RPMI7951 (cell line): ENCODE data around the gene RBM20. TPM values are rescaled to one million over a fixed set of nuclear protein-coding genes. Genes with fewer than 3 reads are reported as not detected.

Source experiments
- DNase-seq: peaks from one replicate; pipeline ENCODE4 v3.0.0-alpha.2; 2012; ENCODE audit warnings: low read depth
- total RNA-seq: library from RNA; depleted of rRNA; stranded (reverse); fragments of >200 nt; shearing (Covaris generic); gene quantifications from 2 replicates; pipeline ENCODE4 v1.2.3, GENCODE V29; 2014

The RBM20 gene
- total RNA-seq, 1 experiment from 2014 or later: 0.36 TPM

- DNase-seq: no peak
These were observed 189.9 kb downstream of the RBM20 start for GRCh38 chr10:110833941-110834628.

DNA sequence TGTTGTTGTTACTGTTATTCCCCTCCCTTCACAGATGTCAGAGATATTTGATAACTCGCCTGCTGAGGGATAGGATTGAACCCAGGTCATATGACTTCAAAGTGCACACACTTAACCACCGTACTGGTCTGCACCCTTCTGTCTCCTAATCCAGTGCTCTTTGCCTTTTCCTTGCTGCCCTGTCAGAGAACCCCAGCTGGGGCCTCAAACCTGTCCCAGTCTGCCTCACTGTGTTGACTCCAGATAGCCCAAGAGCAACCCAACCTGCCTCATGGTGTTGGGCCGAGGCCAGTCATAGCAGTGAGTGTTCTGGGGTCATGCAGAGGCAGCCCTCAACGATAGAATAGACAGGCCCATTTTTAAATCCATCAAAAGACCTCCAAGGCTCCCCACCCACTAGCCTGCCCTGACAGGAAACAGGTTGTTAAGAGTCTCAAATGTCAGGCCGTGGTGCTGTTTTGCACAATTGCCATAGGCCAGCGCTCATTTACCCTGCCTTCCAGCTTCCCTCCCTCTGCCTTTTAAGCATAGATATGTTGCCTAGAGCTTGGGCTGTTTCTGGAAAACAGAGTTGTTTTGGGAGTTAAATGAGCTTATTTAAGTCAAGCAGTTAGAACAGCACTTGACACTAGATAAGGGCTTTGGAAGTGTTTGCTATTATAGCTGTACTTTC lies 190.6 kb downstream of the RBM20 start:
- DNase-seq: no peak

DNA sequence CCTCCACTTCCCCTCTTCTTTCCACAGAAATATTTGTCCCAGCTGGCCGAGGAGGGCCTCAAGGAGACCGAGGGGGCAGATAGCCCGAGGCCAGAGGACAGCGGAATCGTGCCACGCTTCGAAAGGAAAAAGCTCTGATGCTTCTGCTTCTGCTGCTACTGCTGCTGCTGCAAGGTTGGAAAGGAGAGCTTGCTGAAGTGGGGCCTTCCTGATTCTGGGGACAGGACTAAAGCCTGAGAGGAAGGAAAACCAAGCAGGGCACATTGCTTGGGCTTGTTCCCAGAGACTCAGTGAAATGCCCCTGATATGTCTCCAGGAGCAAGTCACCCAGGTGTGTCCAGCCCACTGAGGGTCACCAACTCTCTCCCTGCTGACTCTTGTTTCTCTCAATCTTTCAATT lies 191.7 kb downstream of the RBM20 start:
- no peak for DNase-seq

DNA sequence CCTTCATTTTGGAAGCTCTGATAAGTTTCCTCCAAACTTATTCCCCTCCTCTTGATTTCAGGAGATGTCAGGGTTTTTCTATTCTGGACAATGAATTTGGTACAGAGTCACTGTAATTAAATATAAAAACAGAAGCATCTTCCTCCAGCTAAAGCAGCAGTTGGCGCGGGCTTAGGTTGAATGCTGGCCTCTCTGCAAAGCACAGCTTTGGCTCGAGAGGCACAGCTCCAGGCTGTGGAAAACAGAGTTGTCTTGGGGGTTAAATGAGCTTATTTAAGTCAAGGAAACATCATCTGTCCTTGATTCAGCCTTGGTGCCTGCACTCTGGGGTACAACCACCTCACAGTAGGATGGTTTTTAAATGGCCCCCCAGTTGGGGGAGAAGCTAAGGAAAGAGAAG lies 192.6 kb downstream of the RBM20 start:
- DNase-seq: no peak

DNA sequence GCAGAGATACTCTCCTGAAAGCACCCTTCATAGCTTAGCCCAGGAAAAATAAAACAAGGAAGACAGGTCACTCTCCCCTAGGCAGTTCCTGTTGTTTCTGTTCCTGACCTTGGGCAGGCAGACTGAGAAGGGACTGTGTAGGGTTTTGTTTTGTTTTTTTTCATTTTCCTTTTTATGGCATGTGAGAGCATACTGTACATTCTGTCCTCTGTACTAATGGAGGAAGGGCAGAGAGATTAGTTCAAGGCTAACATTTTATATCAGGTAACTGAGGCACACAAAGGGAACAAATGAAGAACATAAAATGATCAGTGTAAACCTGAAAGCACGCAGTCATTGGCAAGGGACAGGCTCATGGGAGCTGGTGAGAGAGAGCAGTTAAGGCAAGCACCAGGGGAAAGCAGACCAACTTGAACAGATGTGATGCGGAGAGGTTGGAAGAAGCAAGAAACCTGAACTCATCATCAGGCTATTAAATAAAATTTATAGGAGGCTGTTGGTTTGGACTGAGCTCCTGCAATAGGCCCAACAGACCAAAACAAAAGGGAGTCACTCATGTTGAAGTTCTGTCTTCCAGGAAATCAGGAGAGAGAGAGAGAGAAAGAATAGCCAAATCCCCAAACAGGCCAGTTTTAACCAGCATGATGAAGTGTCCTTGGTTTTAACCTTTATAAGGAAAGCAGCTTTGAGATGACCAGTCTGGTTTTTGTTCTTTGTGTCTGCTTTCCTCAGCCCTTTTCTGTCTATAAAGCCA lies 193.5 kb downstream of the RBM20 start:
- no peak for DNase-seq

- DNase-seq: no peak
These were observed 196.2 kb downstream of the RBM20 start for GRCh38 chr10:110840225-110840922.

DNA sequence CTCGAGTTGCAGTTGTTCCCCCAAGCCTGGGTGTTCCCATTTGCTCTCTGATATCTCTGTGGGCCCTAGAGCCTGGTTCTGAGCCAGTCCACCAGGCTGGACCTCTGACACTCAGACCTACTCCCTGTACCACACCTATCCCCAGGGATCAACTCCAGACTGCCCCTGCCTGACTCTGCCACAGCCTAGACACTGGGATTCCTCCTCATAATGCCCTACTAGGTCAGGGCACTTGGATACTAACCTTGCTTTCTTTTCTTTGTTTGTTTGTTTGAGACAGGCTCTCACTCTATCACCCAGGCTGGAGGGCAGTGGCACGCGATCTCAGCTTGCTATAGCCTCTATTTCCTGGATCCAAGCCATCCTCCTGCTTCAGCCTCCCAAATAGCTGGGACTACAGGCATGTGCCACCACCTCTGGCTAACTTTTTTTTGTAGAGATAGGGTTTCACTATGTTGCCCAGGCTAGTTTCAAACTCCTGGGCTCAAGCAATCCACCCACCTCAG lies 196.8 kb downstream of the RBM20 start:
- DNase-seq: no peak

DNA sequence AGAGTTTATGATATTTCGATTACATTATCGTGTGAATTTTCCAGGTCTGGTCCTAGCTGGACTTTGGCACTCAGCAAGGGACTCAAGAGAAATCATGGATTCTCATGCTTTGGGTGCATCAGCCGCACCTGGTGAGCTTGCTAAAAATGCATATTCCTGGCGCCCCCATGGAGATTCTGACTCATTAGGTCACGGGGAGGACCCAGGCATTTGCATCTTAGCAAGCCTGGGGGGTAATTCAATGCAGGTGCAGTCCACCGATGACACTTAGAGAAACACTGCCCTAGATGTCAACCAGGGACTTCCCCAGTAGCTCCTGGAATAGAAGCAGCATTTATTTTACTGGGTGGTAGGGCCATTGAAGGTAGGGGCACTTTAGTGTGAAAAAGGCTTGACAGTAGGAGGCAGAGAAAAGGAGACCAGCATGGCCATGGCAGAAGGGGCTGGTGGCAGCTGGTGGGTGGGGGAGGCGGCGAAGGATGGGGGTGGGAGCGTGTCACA lies 197.7 kb downstream of the RBM20 start:
- DNase-seq: no peak

GRCh38 chr10:110842326-110842904 lies 198.3 kb downstream of the RBM20 start:
- no peak for DNase-seq

- DNase-seq: no peak
These were observed 198.9 kb downstream of the RBM20 start for GRCh38 chr10:110843031-110843430.

DNA sequence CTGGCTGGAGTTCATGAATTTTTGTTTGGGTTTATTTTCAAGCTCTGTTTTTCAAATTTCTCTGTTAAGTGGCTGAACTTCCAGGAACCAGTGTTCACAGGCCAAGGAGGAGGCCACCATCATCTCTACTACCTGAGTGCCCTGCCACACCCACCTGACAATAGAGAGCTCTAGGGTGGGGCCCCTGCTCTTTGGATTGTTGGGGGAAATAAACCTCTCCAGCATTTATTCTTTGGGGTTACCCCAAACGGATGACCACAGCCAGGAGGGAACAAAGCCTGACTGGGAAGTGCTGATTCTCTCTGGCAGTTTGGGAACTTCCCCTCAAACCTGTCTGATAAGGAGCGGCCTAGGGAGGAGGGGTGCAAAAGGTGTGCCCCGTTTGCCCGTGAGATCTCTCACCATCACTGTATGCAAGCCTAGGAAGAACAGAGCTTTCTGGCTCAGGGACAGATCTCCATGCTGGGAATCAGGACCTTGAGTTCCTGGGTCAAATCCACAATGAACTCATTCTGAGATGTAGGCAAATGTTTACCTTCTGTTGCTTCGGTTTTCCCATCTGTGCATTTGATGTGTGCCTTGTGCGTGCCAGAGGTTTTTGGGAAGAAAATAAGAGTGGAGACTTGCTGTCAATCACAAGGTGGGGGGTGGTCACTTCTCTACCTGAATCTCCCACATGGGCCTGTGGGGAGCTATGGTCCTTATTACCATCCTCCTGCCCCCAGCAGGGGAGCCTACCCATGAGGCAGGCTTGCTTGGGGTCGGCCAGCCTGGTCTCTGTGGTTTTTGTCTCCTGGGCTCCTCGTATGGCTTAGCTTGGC lies 199.9 kb downstream of the RBM20 start:
- DNase-seq: no peak

DNA sequence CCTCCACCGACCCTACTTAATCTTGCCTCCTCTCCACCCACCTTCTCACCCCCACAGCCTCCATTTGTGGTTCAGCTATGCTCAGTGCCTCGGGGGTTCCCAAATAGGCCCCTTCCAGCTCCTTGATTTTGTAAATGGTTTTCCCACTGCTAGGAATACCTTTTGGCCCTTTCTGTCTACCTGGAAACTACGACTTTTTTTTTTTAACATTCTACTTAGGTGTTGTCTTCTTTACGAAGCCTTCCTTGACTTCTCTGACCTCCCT lies 200.4 kb downstream of the RBM20 start:
- no peak for DNase-seq

DNA sequence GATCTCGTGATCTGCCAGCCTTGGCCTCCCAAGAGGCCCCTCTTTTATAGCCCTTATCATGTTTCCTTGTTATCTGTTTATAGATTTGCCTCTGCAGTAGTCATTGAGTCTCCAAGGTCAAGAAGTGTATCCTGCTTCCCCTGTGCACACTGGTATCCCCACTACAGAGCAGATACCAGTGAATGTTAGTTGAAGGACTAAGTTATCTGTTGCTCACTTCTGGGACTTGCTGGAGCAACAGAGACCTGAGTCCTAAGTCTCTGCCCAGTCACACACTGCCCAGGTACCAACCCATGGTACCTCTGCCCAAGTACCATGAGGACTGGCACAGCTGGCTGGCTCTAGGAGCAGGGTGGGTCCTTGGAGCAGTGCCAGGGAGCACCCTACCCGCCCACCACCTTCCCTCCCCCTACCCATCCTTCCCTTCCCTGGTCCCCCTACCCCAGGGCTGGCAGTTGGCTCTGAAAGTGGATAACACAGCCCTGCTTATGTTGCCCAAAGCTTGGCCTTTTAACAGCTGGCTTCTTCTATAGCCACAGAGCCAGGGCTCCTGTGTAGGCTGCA lies 201.1 kb downstream of the RBM20 start:
- no peak for DNase-seq

- DNase-seq: no peak
These were observed 201.9 kb downstream of the RBM20 start for GRCh38 chr10:110845756-110846620.

- DNase-seq: no peak
These were observed 203.2 kb downstream of the RBM20 start for GRCh38 chr10:110847374-110847773.

- DNase-seq: no peak
These were observed 204.0 kb downstream of the RBM20 start for GRCh38 chr10:110848106-110848505.

DNA sequence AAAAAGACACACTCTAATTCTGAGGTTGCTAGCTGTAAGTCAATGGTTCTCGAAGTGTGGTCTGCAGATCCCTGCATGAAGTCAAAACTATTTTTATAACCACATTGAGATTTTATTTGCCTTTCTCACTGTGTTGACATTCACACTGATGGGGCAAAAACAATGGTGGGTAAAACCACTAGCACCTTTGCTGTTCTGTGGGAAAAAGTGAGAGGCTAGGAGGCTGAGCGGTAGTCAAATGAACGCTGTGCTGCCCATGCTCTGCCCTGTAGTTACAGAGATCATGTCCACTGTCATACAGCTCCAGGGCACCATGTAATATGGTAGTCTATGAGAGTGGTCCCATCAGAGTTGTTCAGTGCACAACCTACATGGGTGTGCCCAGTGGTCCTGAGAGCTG lies 206.0 kb downstream of the RBM20 start:
- DNase-seq: no peak

- peak; percentile 42 for DNase-seq
These were observed 207.0 kb downstream of the RBM20 start for GRCh38 chr10:110851020-110851612.

DNA sequence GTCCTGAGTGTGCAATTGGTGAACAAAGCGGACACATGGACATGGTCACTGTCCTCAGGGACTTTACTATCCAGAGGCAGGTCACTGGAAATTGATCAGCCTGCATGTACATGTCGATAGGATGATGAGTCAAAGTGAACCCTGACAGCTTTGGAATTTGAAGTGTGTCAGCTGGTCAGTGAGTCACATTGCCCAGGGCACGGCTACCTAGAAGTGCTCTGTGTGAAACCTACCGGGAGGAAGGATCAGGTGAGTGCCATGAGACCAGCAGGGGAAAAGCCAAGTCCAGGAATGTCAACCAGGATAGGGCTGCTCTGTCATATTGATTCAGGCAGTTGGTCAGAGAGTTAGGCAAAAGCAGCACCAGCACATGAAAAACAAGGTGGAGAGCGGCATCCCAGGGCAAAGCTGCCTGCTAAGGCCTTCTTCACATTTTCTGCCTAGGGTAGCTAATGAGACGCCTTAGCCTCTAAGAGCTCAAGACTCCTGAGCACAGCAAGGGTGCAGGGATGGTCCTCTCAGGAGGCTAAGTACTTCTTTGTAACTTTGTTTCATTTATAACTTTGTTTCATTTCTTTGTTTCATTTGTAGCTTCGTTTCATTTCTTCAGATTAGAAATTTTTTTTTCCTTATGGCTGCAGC lies 208.2 kb downstream of the RBM20 start:
- DNase-seq: no peak
